ENCODE measurements around the gene CYTL1. TPM values are rescaled to one million over a fixed set of nuclear protein-coding genes. Genes with fewer than 3 reads are reported as not detected.
A peak's percentile ranks its signal among the peaks of the same experiment; 100 is the strongest.
"Not testable (repeated sequence)": the region's sequence is repeated elsewhere in the genome, so short reads cannot be mapped to it uniquely, and the experiment has no call there.

CYTL1 gene
- total RNA-seq, result under 1 TPM in 3 of 4 donors, not detected in 1; 0.45 to 0.62 (median 0.46) TPM
- polyA plus RNA-seq, result 0.50 TPM
- long read RNA-seq, donor 1, partial matches to known transcripts, result 0 of 1 reads
- long read RNA-seq, donor 1, other reads (novel, unspliced or antisense), result 0 of 1 reads
- long read RNA-seq, donor 2, partial matches to known transcripts, result 0 of 1 reads
- long read RNA-seq, donor 2, other reads (novel, unspliced or antisense), result 0 of 1 reads
- long read RNA-seq, donor 3, result 0 reads
- long read RNA-seq, donor 4, result 0 reads

- H3K4me3 ChIP-seq (ENCODE audit: low read length), result no peak within 1 kb of the TSS
- ATAC-seq, result peak; percentile 47 to 61
- no peaks in the 10 kb centered on the region for H3K27me3 ChIP-seq (ENCODE audit: control insufficient read depth, insufficient read depth)
- peak in 2 of 3 donors; percentile 60 to 64 for DNase-seq
- H3K27ac ChIP-seq (ENCODE audit: low read length), result no peak within 1 kb of the TSS
- H3K9me3 ChIP-seq (ENCODE audit: control insufficient read depth, low read length), result no peaks in the 10 kb centered on the region
- no peaks in the 10 kb centered on the region for H3K4me1 ChIP-seq (ENCODE audit: control insufficient read depth, insufficient read depth, low read length)
- WGBS, result 5% methylated on average over 28 of the region's 28 CpGs
- intact Hi-C loops (cut with DNase I), result no loop called here
These were observed at the start of gene CYTL1 for GRCh38 chr4:5019274-5019673. Gene CYTL1 (minus strand): TSS chr4:5019458. CDS start chr4:5019445, 13 bp downstream.

DNA sequence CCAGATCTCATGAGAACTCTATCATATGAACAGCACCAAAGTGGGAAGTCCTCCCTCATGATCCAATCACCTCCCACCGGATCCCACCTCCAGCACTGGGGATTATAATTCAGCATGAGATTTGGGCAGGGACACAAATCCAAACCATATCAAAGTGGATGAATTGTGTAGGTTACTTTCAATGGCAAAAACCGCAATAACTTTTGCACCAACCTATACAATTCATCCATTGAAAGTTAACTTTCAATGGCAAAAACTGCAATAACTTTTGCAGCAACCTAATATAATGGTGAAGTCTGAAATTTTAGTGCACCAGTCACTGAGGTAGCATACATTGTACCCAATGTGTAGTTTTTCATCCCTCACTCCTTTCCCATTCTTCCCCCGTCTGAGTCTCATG lies 48.6 kb upstream of the CYTL1 start:
- H3K27me3 ChIP-seq (ENCODE audit: control insufficient read depth, insufficient read depth), result no peaks in the 10 kb centered on the region
- H3K27ac ChIP-seq (ENCODE audit: low read length), result no peak overlapping the region
- no peak overlapping the region for H3K4me3 ChIP-seq (ENCODE audit: low read length)
- intact Hi-C loops (cut with DNase I), result no loop called here
- ATAC-seq, result no peak
- no peaks in the 10 kb centered on the region for H3K9me3 ChIP-seq (ENCODE audit: control insufficient read depth, low read length)
- no peaks in the 10 kb centered on the region for H3K4me1 ChIP-seq (ENCODE audit: control insufficient read depth, insufficient read depth, low read length)
- no peak for DNase-seq
- 96% methylated on average over 3 of the region's 3 CpGs for WGBS

DNA sequence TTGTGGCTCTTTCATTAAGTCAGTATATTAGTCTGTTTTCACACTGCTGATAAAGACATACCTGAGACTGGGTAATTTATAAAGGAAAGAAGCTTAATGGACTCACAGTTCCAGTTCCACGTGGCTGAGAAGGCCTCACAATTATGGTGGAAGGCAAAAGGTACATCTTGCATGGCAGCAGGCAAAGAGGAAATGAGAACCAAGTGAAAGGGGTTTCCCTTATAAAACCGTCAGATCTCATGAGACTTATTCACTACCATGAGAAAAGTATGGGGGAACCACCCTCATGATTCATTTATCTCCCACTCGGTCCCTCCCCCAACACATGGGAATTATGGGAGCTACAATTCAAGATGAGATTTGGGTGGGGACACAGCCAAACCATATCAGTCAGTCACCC lies 47.7 kb upstream of the CYTL1 start:
- ATAC-seq; intact Hi-C loops (cut with DNase I): not testable (repeated sequence)

DNA sequence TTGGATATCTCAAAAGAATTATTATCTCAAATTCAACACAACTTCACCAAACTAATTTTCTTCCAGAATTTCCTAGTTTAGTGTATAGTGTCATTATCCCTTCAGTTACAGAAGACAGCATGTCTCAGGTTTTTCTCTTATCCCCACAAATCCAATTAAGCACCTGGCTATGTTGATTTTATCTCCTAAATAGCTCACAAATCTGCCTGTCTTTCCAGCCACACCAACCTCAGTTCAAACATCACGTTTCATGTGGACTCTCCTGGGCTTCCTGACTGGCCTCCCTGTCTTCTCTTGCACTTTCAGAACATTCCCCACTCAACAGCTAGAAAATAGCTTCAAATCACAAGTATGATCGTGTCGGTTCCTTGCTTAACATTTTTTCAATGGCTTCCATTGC lies 46.8 kb upstream of the CYTL1 start:
- no peak for DNase-seq
- H3K27ac ChIP-seq (ENCODE audit: low read length), result no peak overlapping the region
- WGBS, result 76% methylated on average over 3 of the region's 3 CpGs
- H3K27me3 ChIP-seq (ENCODE audit: control insufficient read depth, insufficient read depth), result no peaks in the 10 kb centered on the region
- H3K4me3 ChIP-seq (ENCODE audit: low read length), result no peak overlapping the region
- no peak for ATAC-seq
- no peaks in the 10 kb centered on the region for H3K9me3 ChIP-seq (ENCODE audit: control insufficient read depth, low read length)
- no peaks in the 10 kb centered on the region for H3K4me1 ChIP-seq (ENCODE audit: control insufficient read depth, insufficient read depth, low read length)
- intact Hi-C loops (cut with DNase I), result no loop called here

More for the DNA sequence above, 47.7 kb upstream of the CYTL1 start:
- not testable (repeated sequence) for H3K4me1 ChIP-seq (ENCODE audit: control insufficient read depth, insufficient read depth, low read length); H3K4me3 ChIP-seq (ENCODE audit: low read length); H3K27me3 ChIP-seq (ENCODE audit: control insufficient read depth, insufficient read depth); DNase-seq; H3K27ac ChIP-seq (ENCODE audit: low read length); H3K9me3 ChIP-seq (ENCODE audit: control insufficient read depth, low read length)
- WGBS, result 77% methylated on average over 3 of the region's 3 CpGs

DNA sequence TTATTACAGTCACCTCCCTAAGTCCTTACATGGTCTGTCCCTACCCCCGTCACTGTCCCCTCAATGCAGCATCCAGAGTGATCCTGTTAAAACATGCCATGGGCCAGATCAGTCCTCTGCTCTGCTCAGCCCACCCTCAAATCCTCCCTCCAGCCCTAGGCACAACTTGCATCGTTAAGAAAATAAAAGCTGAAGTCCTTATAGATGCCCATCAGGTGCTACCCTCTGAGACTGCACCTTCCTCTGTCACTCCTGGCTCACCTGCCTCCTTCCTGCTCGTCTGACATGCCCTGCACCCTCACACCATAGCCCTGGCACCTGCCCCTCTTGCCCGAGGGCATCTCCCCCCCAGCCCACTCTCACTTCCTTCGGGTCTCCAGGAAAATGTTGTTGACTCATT lies 36.2 kb upstream of the CYTL1 start:
- no peaks in the 10 kb centered on the region for H3K4me1 ChIP-seq (ENCODE audit: control insufficient read depth, insufficient read depth, low read length)
- H3K27me3 ChIP-seq (ENCODE audit: control insufficient read depth, insufficient read depth), result no peaks in the 10 kb centered on the region
- H3K27ac ChIP-seq (ENCODE audit: low read length), result no peak overlapping the region
- WGBS, result 55% methylated on average over 5 of the region's 5 CpGs
- no peak overlapping the region for H3K4me3 ChIP-seq (ENCODE audit: low read length)
- no peak for DNase-seq
- H3K9me3 ChIP-seq (ENCODE audit: control insufficient read depth, low read length), result no peaks in the 10 kb centered on the region
- intact Hi-C loops (cut with DNase I), result loop anchor here in 2 of 4 donors (10.0 kb wide), 2 partner anchors 399 to 759 kb away; no protein-coding TSS in a partner anchor
- ATAC-seq, result no peak

- WGBS, result 73% methylated on average over 5 of the region's 5 CpGs
- ATAC-seq, result no peak
- Histone ChIP-seq H3K9me3 (ENCODE audit: control insufficient read depth, low read length) (no peaks in the 10 kb centered on the region), H3K27me3 (ENCODE audit: control insufficient read depth, insufficient read depth) (no peaks in the 10 kb centered on the region), H3K27ac (ENCODE audit: low read length) (no peak overlapping the region), H3K4me1 (ENCODE audit: control insufficient read depth, insufficient read depth, low read length) (no peaks in the 10 kb centered on the region), H3K4me3 (ENCODE audit: low read length) (no peak overlapping the region)
- intact Hi-C loops (cut with DNase I), result loop anchor here in 2 of 4 donors (5.0 to 10.0 kb wide), 3 partner anchors 400 to 760 kb away; no protein-coding TSS in a partner anchor
- no peak for DNase-seq
These were observed 35.3 kb upstream of the CYTL1 start for GRCh38 chr4:5054532-5054931.

DNA sequence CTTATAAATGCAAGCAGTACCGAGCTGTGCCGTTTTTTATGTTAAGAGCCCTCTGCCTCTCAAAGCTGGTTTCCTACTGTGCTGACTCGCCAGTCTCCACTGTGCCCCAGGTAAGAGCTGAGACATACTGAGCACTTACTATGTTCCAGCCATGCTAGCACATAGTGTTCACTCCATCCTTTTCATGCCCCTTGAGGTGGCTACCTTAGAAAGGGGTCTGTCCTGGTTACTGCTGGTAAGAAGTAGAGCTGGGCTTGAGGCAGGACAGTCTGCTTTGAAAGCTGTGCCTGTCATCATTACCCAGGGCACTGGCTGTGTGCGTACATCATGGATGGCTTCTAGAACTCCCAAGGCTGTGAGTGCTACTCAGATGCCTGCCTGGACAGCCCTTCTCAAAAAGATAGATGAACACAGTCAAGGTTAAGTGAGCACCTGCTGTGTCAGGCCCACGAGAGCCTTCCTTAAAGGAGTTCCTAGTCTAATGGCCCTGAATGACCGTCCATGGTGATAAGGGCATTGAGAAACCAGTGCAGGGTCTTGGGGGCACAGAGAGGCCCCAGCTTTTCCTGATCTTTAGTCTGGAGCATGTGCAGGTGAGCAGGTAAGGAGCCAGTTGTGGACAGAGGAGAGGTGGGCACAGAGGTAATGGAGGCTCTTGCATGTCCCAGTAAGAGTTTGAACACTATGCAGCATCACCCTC lies 33.6 kb upstream of the CYTL1 start:
- Histone ChIP-seq H3K9me3 (ENCODE audit: control insufficient read depth, low read length) (no peaks in the 10 kb centered on the region), H3K4me3 (ENCODE audit: low read length) (no peak overlapping the region), H3K4me1 (ENCODE audit: control insufficient read depth, insufficient read depth, low read length) (no peaks in the 10 kb centered on the region), H3K27me3 (ENCODE audit: control insufficient read depth, insufficient read depth) (no peaks in the 10 kb centered on the region), H3K27ac (ENCODE audit: low read length) (no peak overlapping the region)
- intact Hi-C loops (cut with DNase I), result loop anchor here in 2 of 4 donors (5.0 to 10.0 kb wide), 3 partner anchors 402 to 762 kb away; no protein-coding TSS in a partner anchor
- DNase-seq (no peak), ATAC-seq (no peak)
- WGBS, result 71% methylated on average over 6 of the region's 6 CpGs

GRCh38 chr4:5052204-5052702 lies 33.0 kb upstream of the CYTL1 start:
- H3K27ac ChIP-seq (ENCODE audit: low read length), result no peak overlapping the region
- DNase-seq (peak in 1 of 3 donors; percentile 54), ATAC-seq (peak in 1 of 2 donors; percentile 24)
- intact Hi-C loops (cut with DNase I), result loop anchor here in 2 of 4 donors (5.0 to 10.0 kb wide), 3 partner anchors 403 to 763 kb away; no protein-coding TSS in a partner anchor
- H3K27me3 ChIP-seq (ENCODE audit: control insufficient read depth, insufficient read depth), result no peaks in the 10 kb centered on the region
- H3K4me3 ChIP-seq (ENCODE audit: low read length), result peak overlapping the region; percentile 43
- no peaks in the 10 kb centered on the region for H3K9me3 ChIP-seq (ENCODE audit: control insufficient read depth, low read length)
- 14% methylated on average over 18 of the region's 18 CpGs for WGBS
- H3K4me1 ChIP-seq (ENCODE audit: control insufficient read depth, insufficient read depth, low read length), result no peaks in the 10 kb centered on the region

GRCh38 chr4:5051278-5052203 lies 32.3 kb upstream of the CYTL1 start, which contains the start of gene STK32B:
Gene STK32B (plus strand): TSS chr4:5051480.
- Histone ChIP-seq H3K27ac (ENCODE audit: low read length) (no peak within 1 kb of the TSS), H3K9me3 (ENCODE audit: control insufficient read depth, low read length) (no peaks in the 10 kb centered on the region), H3K27me3 (ENCODE audit: control insufficient read depth, insufficient read depth) (no peaks in the 10 kb centered on the region), H3K4me1 (ENCODE audit: control insufficient read depth, insufficient read depth, low read length) (no peaks in the 10 kb centered on the region), H3K4me3 (ENCODE audit: low read length) (peak within 1 kb of the TSS; percentile 43)
- peak; percentile 67 to 85 (median 84) for DNase-seq
- ATAC-seq, result peak; percentile 89 to 91
- under 1% methylated on average over 103 of the region's 103 CpGs for WGBS
- intact Hi-C loops (cut with DNase I), result loop anchor here in 2 of 4 donors (5.0 to 10.0 kb wide), 3 partner anchors 403 to 763 kb away; no protein-coding TSS in a partner anchor

- Histone ChIP-seq H3K27ac (ENCODE audit: low read length) (no peak overlapping the region), H3K4me3 (ENCODE audit: low read length) (peak overlapping the region; percentile 43), H3K27me3 (ENCODE audit: control insufficient read depth, insufficient read depth) (no peaks in the 10 kb centered on the region), H3K4me1 (ENCODE audit: control insufficient read depth, insufficient read depth, low read length) (no peaks in the 10 kb centered on the region), H3K9me3 (ENCODE audit: control insufficient read depth, low read length) (no peaks in the 10 kb centered on the region)
- under 1% methylated on average over 36 of the region's 36 CpGs for WGBS
- peak; percentile 85 to 93 for ATAC-seq
- intact Hi-C loops (cut with DNase I), result loop anchor here in 2 of 4 donors (5.0 to 10.0 kb wide), 3 partner anchors 404 to 764 kb away; no protein-coding TSS in a partner anchor
- DNase-seq, result peak; percentile 76 to 87 (median 83)
These were observed 31.4 kb upstream of the CYTL1 start for GRCh38 chr4:5050520-5051277.

Measured in right cardiac atrium (tissue), 5 donors.